ENCODE measurements around the gene CXorf58.

Gene CXorf58

GRCh38 chrX:23898412-23898959, 9.3 kb upstream of the CXorf58 start:
- no peak for DNase-seq
- H3K4me3 ChIP-seq (ENCODE audit: low read depth, low read length), result no peak overlapping the region
- no peaks in the 10 kb centered on the region for H3K27me3 ChIP-seq (replicated peaks)
- in situ Hi-C loops (cut with HindIII; ENCODE audit: low pct_ligation_motif_present, low sequenced_read_pairs), result no loop called here
- H3K27ac ChIP-seq, result peak overlapping the region; percentile 9
- no peak for TF ChIP-seq CTCF (IDR thresholded peaks at IDR 0.05; ENCODE audit: low read depth, low read length, missing control alignments)
- no peaks in the 10 kb centered on the region for H3K36me3 ChIP-seq (replicated peaks)

- Histone ChIP-seq H3K27me3 (replicated peaks) (no peaks in the 10 kb centered on the region), H3K36me3 (replicated peaks) (no peaks in the 10 kb centered on the region), H3K27ac (peak overlapping the region; percentile 22), H3K4me3 (ENCODE audit: low read depth, low read length) (no peak overlapping the region)
- in situ Hi-C loops (cut with HindIII; ENCODE audit: low pct_ligation_motif_present, low sequenced_read_pairs), result no loop called here
- DNase-seq, result no peak
- no peak for TF ChIP-seq CTCF (IDR thresholded peaks at IDR 0.05; ENCODE audit: low read depth, low read length, missing control alignments)
Measured at GRCh38 chrX:23900220-23900797, 7.5 kb upstream of the CXorf58 start.

- peak; percentile 47 for DNase-seq
- no peaks in the 10 kb centered on the region for H3K27me3 ChIP-seq (replicated peaks)
- TF ChIP-seq CTCF (IDR thresholded peaks at IDR 0.05; ENCODE audit: low read depth, low read length, missing control alignments), result no peak
- H3K36me3 ChIP-seq (replicated peaks), result no peaks in the 10 kb centered on the region
- in situ Hi-C loops (cut with HindIII; ENCODE audit: low pct_ligation_motif_present, low sequenced_read_pairs), result no loop called here
- H3K27ac ChIP-seq, result peak overlapping the region; percentile 44
- H3K4me3 ChIP-seq (ENCODE audit: low read depth, low read length), result no peak overlapping the region
Measured at GRCh38 chrX:23901060-23901459, 6.7 kb upstream of the CXorf58 start.

GRCh38 chrX:23901805-23902204, 6.0 kb upstream of the CXorf58 start:
- TF ChIP-seq CTCF (IDR thresholded peaks at IDR 0.05; ENCODE audit: low read depth, low read length, missing control alignments), result peak; percentile 69
- Histone ChIP-seq H3K4me3 (ENCODE audit: low read depth, low read length) (no peak overlapping the region), H3K36me3 (replicated peaks) (no peaks in the 10 kb centered on the region), H3K27ac (peak overlapping the region; percentile 44), H3K27me3 (replicated peaks) (no peaks in the 10 kb centered on the region)
- in situ Hi-C loops (cut with HindIII; ENCODE audit: low pct_ligation_motif_present, low sequenced_read_pairs), result no loop called here
- peak; percentile 58 for DNase-seq

- peak; percentile 50 for DNase-seq
- H3K27ac ChIP-seq, result no peak overlapping the region
- peak; percentile 27 for TF ChIP-seq CTCF (IDR thresholded peaks at IDR 0.05; ENCODE audit: low read depth, low read length, missing control alignments)
- H3K4me3 ChIP-seq (ENCODE audit: low read depth, low read length), result no peak overlapping the region
- no peaks in the 10 kb centered on the region for H3K27me3 ChIP-seq (replicated peaks)
- no peaks in the 10 kb centered on the region for H3K36me3 ChIP-seq (replicated peaks)
- in situ Hi-C loops (cut with HindIII; ENCODE audit: low pct_ligation_motif_present, low sequenced_read_pairs), result no loop called here
Measured at GRCh38 chrX:23902419-23902818, 5.4 kb upstream of the CXorf58 start.

GRCh38 chrX:23904096-23904495, 3.7 kb upstream of the CXorf58 start:
- Histone ChIP-seq H3K4me3 (ENCODE audit: low read depth, low read length) (no peak overlapping the region), H3K27ac (peak overlapping the region; percentile 26), H3K36me3 (replicated peaks) (no peaks in the 10 kb centered on the region), H3K27me3 (replicated peaks) (no peaks in the 10 kb centered on the region)
- in situ Hi-C loops (cut with HindIII; ENCODE audit: low pct_ligation_motif_present, low sequenced_read_pairs), result no loop called here
- DNase-seq, result peak; percentile 42
- no peak for TF ChIP-seq CTCF (IDR thresholded peaks at IDR 0.05; ENCODE audit: low read depth, low read length, missing control alignments)
